Measurements from ENCODE around the gene SCGB1A1.
"Not testable (repeated sequence)": the region's sequence is repeated elsewhere in the genome, so short reads cannot be mapped to it uniquely, and the experiment has no call there.

SCGB1A1 gene

GRCh38 chr11:62423012-62423411, 4.2 kb downstream of the SCGB1A1 start:
- DNase-seq = no peak

GRCh38 chr11:62427630-62428233, 8.9 kb downstream of the SCGB1A1 start:
- no peak for DNase-seq

- DNase-seq = no peak
Measured at GRCh38 chr11:62428871-62429560, 10.2 kb downstream of the SCGB1A1 start.

- no peak for DNase-seq
Measured at GRCh38 chr11:62430425-62430824, 11.6 kb downstream of the SCGB1A1 start.

- no peak for DNase-seq
Measured at GRCh38 chr11:62431171-62431901, 12.5 kb downstream of the SCGB1A1 start.

- no peak for DNase-seq
Measured at GRCh38 chr11:62432695-62433094, 13.9 kb downstream of the SCGB1A1 start.

- DNase-seq = no peak
Measured at GRCh38 chr11:62433141-62433903, 14.5 kb downstream of the SCGB1A1 start.

- no peak for DNase-seq
Measured at GRCh38 chr11:62433904-62434276, 15.1 kb downstream of the SCGB1A1 start.

- DNase-seq = no peak
Measured at GRCh38 chr11:62435846-62436660, 17.2 kb downstream of the SCGB1A1 start.

GRCh38 chr11:62437616-62438015, 18.8 kb downstream of the SCGB1A1 start:
- no peak for DNase-seq

- no peak for DNase-seq
Measured at GRCh38 chr11:62438641-62439040, 19.8 kb downstream of the SCGB1A1 start.

- DNase-seq = no peak
Measured at GRCh38 chr11:62439785-62440602, 21.2 kb downstream of the SCGB1A1 start.

GRCh38 chr11:62443390-62444235, 24.8 kb downstream of the SCGB1A1 start:
- no peak for DNase-seq

GRCh38 chr11:62444236-62444833, 25.5 kb downstream of the SCGB1A1 start:
- peak; percentile 60 for DNase-seq

- no peak for DNase-seq
Measured at GRCh38 chr11:62444835-62445234, 26.0 kb downstream of the SCGB1A1 start.

- DNase-seq = no peak
Measured at GRCh38 chr11:62445314-62445740, 26.5 kb downstream of the SCGB1A1 start.

GRCh38 chr11:62446091-62446490, 27.3 kb downstream of the SCGB1A1 start:
- no peak for DNase-seq

GRCh38 chr11:62449451-62449851, 30.6 kb downstream of the SCGB1A1 start:
- DNase-seq = no peak

GRCh38 chr11:62449912-62450311, 31.1 kb downstream of the SCGB1A1 start:
- DNase-seq = not testable (repeated sequence)
